Natural killer cell (primary cell): Measurements from ENCODE around the gene FNBP1L. TPM values are rescaled to one million over a fixed set of nuclear protein-coding genes. Genes with fewer than 3 reads are reported as not detected.

Experiments
- ATAC-seq, 3 donors: fragments of 150-1000 bp in 2 of 3; fragments of 200-7000 bp in 1 of 3; cut with Tn5 transposase; 1 replicate in 1 of 3; 2 replicates in 2 of 3; pipeline ENCODE4 v1.10.0; 2021; ENCODE audit warnings: mild to moderate bottlenecking in 2 of 3, moderate library complexity in 2 of 3
- DNase-seq, 2 donors: peaks; one replicate each; pipeline versions ENCODE4 v3.0.0 to v3.0.0-alpha.2; 2013 to 2021; ENCODE audit warnings: mixed read lengths in 1 of 2
- H3K27ac ChIP-seq: one replicate; pipeline ENCODE4 v1.5.1; 2013; ENCODE audit warnings: mild to moderate bottlenecking, low read length
- H3K27me3 ChIP-seq: one replicate; pipeline ENCODE4 v1.6.1; 2013; ENCODE audit warnings: low read length; ENCODE audit not compliant: control insufficient read depth, insufficient read depth
- H3K36me3 ChIP-seq: one replicate; pipeline ENCODE4 v1.6.1; 2013; ENCODE audit warnings: low read length; ENCODE audit not compliant: control insufficient read depth, insufficient read depth
- H3K4me1 ChIP-seq: one replicate; pipeline ENCODE4 v1.6.1; 2013; ENCODE audit warnings: low read length; ENCODE audit not compliant: control insufficient read depth, insufficient read depth
- H3K4me3 ChIP-seq: one replicate; pipeline ENCODE4 v1.5.1; 2013; ENCODE audit warnings: low read length
- H3K9me3 ChIP-seq: one replicate; pipeline ENCODE4 v1.6.1; 2013; ENCODE audit warnings: low read length; ENCODE audit not compliant: control insufficient read depth, insufficient read depth
- H3K27ac Mint-ChIP-seq, 2 donors: one replicate each; pipeline ENCODE4 v1.8.0; 2022; ENCODE audit warnings: mild to moderate bottlenecking in 2 of 2, mixed read lengths in 2 of 2, moderate library complexity in 1 of 2
- H3K27me3 Mint-ChIP-seq, 2 donors: one replicate each; pipeline ENCODE4 v1.8.0; 2022; ENCODE audit warnings: low read depth in 2 of 2, mixed read lengths in 2 of 2
- H3K36me3 Mint-ChIP-seq: one replicate; pipeline ENCODE4 v1.8.0; 2022; ENCODE audit warnings: mixed read lengths
- H3K4me1 Mint-ChIP-seq, 2 donors: one replicate each; pipeline ENCODE4 v1.8.0; 2022; ENCODE audit warnings: mixed read lengths in 2 of 2
- H3K4me3 Mint-ChIP-seq: one replicate; pipeline ENCODE4 v1.8.0; 2022; ENCODE audit warnings: mild to moderate bottlenecking, moderate library complexity, mixed read lengths
- H3K9me3 Mint-ChIP-seq, 2 donors: one replicate each; pipeline ENCODE4 v1.8.0; 2022; ENCODE audit warnings: mixed read lengths in 2 of 2
- CTCF ChIP-seq: fragments of 200-600 bp; IDR thresholded peaks from one replicate; pipeline ENCODE4 v1.8.0; 2022; ENCODE audit warnings: antibody characterized with exemption
- WGBS: methylation state at CpG from one replicate; pipeline ENCODE4 v1.1.7; 2013; ENCODE audit warnings: missing lambda C conversion rate; ENCODE audit not compliant: insufficient coverage; 5-methylcytosine and 5-hydroxymethylcytosine counted together
- intact Hi-C: fragments of 100-400 bp; cut with micrococcal nuclease; formaldehyde crosslinking; loops from one replicate; pipeline ENCODE4 v1.14.2; 2022
- total RNA-seq, 4 donors: library from RNA; stranded (reverse); fragments of 120-200 nt in 1 of 4; gene quantifications; one replicate each; pipeline versions ENCODE4 v1.2.3 to v1.2.4, GENCODE V29; 2013 to 2022

FNBP1L gene
- total RNA-seq, 3 donors from 2014 or later (not counting 1 experiment from before 2014, with no cell fraction given): 0.33 to 6.7 (median 0.84) TPM

GRCh38 chr1:93585059-93585966 lies 137.4 kb downstream of the FNBP1L start:
- Histone ChIP-seq H3K36me3 (no peaks in the 10 kb centered on the region), H3K4me3 (no peak overlapping the region), H3K9me3 (no peaks in the 10 kb centered on the region), H3K4me1 (no peaks in the 10 kb centered on the region), H3K27me3 (no peaks in the 10 kb centered on the region), H3K27ac (no peak overlapping the region)
- Mint-ChIP-seq H3K27ac (no peak overlapping the region), H3K36me3 (no peaks in the 10 kb centered on the region), H3K9me3 (no peaks in the 10 kb centered on the region), H3K4me1 (peaks cover 3 to 12% of the 10 kb centered on the region in 2 donors), H3K27me3 (no peaks in the 10 kb centered on the region), H3K4me3 (no peak overlapping the region)
- TF ChIP-seq CTCF: no peak
- intact Hi-C loops: no loop called here
- WGBS: 90% methylated on average over 11 of the region's 13 CpGs
- no peak for ATAC-seq
- DNase-seq: no peak

GRCh38 chr1:93587354-93587753 lies 139.4 kb downstream of the FNBP1L start:
- 98% methylated on average over 3 of the region's 5 CpGs for WGBS
- no peak for TF ChIP-seq CTCF
- Mint-ChIP-seq H3K36me3 (no peaks in the 10 kb centered on the region), H3K27ac (no peak overlapping the region), H3K4me3 (no peak overlapping the region), H3K4me1 (peaks cover 17 to 25% of the 10 kb centered on the region in 2 donors), H3K27me3 (no peaks in the 10 kb centered on the region), H3K9me3 (no peaks in the 10 kb centered on the region)
- H3K27ac ChIP-seq: no peak overlapping the region
- no peaks in the 10 kb centered on the region for H3K9me3 ChIP-seq
- no peak for ATAC-seq
- H3K4me1 ChIP-seq: peaks cover 14% of the 10 kb centered on the region
- no peak for DNase-seq
- H3K4me3 ChIP-seq: no peak overlapping the region
- H3K36me3 ChIP-seq: no peaks in the 10 kb centered on the region
- H3K27me3 ChIP-seq: no peaks in the 10 kb centered on the region
- intact Hi-C loops: no loop called here

GRCh38 chr1:93588206-93588605 lies 140.3 kb downstream of the FNBP1L start:
- WGBS: 27% methylated on average over 6 of the region's 6 CpGs
- H3K4me1 ChIP-seq: peaks cover 14% of the 10 kb centered on the region
- Mint-ChIP-seq H3K4me1 (peaks cover 19 to 25% of the 10 kb centered on the region in 2 donors), H3K9me3 (no peaks in the 10 kb centered on the region), H3K4me3 (no peak overlapping the region), H3K27ac (peak overlapping the region in 1 of 2 donors; percentile 35), H3K36me3 (no peaks in the 10 kb centered on the region), H3K27me3 (no peaks in the 10 kb centered on the region)
- no peak overlapping the region for H3K4me3 ChIP-seq
- no peaks in the 10 kb centered on the region for H3K9me3 ChIP-seq
- TF ChIP-seq CTCF: no peak
- no peak for DNase-seq
- no peak overlapping the region for H3K27ac ChIP-seq
- H3K36me3 ChIP-seq: no peaks in the 10 kb centered on the region
- H3K27me3 ChIP-seq: no peaks in the 10 kb centered on the region
- peak in 2 of 3 donors; percentile 31 to 42 for ATAC-seq
- intact Hi-C loops: no loop called here
